NCI-H2196 (cell line): Measurements from ENCODE around the gene CTBP2.
A peak's percentile ranks its signal among the peaks of the same experiment; 100 is the strongest.

Experiments
- DNase-seq: peaks from one replicate; lab custom pipeline; 2025; ENCODE audit not compliant: unreplicated experiment; lab: John Stamatoyannopoulos, UW

Gene CTBP2

DNA sequence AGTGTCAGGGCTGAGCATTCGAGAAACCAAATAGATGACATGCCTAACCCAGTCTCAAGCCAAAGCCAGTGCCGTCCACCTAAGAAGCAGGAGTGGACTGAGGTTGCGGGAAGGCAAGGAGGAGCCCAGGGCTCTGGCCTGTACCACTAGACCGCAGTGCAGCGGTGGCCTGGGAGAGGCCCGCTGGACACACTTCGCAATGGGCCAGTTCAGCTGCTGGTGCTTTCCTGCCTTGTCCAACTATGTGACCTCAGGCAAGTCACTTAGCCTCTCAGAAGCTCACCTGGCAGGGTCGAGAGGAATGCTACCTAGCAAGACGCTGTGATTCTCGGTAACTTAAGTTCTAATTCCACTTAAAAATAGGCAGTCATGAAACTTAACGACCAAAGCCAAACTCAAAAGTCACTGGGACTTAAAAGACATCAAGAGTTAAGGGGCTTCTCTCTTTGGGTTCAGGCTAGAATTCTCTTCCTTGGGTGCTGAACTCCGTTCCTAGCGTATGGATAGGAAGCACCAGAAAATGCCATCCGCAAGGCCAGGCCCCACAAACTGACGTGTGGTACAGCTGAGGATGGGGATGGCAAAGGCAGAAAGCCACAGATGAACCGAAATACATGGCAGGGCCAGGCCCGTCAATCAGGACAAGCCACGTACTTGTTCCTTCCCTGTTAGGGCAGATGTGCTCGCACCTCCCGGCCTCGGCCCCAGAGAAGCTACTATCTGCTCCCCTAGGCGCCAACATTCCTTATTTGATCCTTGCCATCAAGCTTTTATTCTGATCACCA, 34.2 kb downstream of the CTBP2 start:
- DNase-seq: no peak

DNA sequence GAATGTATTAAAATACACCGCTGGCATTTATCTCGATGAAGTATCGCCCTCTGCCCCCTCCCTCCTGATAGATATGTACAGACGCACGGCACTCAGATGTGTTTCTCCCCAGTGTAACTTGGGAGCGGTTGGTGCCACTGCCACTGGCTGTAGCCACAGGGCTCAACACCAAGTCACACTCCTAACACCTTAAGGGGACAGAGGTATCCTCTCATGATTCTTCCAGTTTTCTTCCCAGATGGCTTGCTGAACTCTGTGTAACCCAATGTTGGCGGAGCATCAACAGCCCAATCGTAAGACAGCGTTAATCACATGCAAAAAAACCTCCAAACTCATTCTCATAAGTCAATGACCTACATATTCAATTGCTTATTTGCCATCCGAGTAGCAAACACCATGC, 35.5 kb downstream of the CTBP2 start:
- no peak for DNase-seq

DNA sequence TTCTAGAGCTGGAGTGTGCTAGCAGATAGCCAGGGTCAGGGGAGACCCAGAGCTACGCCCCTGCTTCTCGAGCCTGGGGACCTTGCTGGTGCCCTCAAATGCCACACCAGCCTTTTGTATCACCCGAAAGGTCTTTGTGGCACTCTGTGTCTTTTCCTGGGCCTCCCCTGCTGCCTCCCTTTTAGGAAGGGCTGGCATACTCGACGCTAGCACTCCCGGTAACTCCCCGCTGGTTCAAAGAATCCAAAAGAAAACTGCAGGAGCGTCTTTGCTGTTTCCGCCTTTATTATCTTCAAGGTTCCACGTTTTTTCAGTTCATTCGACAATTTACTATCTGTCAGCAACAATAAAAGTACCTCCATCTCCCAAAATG, 36.3 kb downstream of the CTBP2 start:
- no peak for DNase-seq

DNA sequence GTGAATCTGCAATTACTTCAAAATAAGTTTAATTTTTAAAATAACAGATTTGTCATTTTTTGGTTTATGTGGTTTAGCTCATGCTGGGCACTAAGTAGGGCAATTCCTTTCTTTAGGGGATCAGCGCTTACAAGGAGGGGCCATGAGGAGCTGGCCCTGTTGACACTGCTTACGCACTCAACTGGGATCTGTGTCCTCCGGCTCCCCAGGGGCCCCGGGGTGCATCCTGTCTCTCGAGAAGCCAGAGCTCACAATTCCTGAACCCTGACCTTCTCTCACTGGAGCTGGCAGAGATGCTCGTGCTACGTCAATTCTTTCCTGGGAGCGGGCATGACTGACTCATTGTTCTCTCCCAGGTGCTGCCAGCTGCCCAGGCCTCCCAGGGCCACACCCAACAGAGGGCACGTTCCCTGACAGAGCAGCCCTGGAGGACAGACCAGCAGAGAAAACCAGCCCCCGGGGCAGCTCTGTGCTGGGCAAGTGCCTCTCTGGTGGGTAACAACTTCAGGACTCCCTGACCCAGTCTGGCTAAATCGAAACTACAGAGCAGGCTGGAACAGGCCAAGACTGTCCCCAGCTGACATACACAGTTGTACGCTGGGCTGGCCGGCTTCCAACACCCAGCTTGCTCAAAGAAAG, 36.8 kb downstream of the CTBP2 start:
- peak; percentile 76 for DNase-seq

DNA sequence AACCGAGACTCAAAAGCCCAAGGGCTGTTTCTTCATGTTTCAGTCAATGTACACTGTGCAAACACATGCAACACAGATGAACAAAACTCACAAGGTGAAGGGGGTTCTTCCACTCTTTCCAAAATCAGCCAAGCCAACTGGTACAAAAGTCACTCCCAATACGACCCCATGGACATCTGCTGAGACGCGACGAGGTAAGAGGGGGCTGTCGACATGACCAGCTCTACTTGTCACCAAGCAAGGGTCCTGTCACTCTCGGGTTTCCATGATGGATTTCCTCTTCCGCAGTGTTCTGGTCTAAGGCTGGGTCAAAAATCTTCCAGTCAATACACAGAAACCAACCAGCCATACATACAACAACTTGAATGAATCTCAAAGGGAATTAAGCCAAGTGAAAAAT, 37.8 kb downstream of the CTBP2 start:
- DNase-seq: no peak

DNA sequence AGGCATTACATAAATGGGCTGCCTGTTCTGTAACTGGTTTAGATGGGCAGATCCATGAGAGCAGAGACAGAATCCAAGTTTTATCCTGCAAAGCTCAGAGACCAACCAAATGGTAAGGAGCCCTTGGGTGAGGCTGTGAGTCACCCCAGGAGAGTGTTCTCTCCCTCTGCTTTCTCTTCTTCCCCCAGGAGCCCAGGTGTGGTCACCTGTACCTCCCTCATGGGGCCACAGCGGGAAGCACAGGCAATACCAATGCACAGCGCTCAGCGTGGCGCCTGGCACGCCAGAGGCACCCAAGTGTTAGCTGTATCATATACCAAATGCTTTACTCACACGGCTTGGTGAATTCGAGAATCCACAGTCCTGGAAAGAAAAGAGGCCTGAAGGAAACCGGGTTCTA, 39.4 kb downstream of the CTBP2 start:
- no peak for DNase-seq

DNA sequence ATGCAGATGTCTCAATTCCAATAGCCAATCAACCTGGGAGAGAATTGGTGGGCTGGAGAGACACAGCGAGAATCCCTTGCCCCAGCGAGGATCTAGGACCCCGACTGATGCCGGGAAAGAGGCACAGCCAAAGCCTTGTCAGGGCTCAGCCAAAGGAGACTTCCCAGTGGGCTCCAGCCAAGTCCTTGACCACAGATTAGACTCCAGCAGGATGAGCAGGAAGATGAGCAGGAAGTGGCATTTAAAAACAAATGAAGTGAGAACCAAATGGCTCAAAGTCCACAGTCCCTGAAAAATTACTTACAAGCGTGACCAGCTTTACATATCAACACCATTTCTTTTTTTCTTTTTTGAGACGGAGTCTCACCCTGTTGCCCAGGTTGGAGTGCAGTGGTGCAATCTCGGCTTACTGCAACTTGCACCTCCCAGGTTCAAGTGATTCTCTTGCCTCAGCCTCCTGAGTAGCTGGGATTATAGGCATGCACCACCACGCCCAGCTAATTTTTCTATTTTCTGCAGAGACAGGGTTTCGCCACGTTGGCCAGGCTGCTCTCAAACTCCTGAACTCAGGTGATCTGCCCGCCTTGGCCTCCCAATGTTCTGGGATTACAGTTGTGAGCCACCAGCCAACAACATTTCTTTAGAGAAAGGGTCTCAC, 40.2 kb downstream of the CTBP2 start:
- DNase-seq: no peak

DNA sequence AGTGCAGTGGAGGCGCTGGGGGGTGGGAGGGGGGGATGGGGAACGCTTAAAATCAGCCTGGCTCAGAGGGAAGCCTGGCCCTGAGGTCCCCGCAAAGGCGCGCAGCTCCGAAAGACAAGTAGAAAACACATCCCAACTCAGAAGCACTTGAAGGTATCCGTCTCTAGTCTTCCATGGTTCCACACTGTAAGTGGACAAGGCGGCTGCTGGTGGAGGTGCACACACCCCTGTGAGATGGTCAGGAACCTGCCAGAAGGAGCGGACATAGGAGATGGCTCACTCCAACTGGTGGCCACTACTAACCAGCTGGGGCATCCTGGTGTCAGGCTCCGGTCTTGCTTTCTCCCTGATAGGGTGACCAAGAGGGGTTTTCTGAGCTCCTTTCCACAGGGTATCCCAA, 41.7 kb downstream of the CTBP2 start:
- DNase-seq: no peak

DNA sequence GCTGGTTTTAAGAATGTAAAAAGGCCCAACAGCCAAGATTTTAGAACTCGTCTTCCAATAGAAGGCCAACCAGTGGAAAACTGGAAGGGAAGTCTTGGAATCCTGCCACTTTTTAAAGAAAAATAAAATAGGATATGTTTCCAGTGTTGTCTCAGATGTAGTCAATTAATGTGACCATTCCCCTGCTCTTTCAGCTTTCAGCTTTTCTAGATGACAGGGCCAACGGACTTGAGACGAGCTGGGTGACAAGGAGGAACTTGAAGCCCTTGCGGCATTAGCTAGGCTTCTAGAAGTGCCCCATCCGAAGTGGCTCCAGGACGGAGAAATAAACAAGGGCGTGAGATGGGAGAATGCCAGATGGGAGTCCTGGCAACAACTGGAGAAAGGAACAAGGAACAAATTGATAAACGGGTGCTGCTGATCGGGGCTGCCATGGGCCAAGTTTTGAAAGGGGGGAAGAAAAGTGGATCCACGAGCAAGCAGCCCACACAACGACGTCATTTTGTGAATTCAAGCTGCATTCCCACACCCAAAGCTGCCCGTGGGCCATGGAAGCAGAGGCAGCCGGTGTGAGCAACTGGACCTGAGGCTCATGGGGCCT, 42.3 kb downstream of the CTBP2 start:
- DNase-seq: no peak

DNA sequence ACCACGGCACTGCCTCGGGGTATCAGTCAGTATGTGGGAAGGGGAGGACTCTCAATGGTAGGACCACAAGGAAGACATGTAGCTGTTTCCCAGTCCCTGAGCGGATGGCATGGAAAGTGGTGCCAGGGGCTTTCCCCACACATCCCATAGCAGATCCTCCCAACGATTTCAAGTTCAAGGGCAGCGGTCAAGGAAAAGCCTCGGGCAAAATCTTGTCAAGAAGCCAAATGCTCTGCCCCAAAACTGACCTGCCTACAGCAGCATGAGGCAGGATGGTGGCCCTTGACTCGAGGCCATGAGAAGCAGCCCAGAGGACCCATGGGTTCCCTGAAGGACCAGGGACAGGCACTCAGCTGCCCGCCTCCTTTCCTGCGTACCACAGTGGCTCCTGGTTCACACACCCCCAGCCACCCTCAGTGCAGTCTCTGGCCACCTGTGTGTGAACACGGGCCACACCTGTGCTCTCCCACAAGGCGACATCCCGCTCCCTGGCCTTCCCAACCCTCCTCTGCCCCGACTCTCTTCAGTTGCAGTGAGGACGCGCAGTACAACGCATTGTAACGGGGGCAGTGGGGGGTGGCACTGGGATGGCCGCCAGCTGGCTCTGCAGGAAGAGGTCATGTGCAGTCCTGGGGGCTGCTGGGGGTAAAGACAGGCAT, 43.6 kb downstream of the CTBP2 start:
- no peak for DNase-seq

DNA sequence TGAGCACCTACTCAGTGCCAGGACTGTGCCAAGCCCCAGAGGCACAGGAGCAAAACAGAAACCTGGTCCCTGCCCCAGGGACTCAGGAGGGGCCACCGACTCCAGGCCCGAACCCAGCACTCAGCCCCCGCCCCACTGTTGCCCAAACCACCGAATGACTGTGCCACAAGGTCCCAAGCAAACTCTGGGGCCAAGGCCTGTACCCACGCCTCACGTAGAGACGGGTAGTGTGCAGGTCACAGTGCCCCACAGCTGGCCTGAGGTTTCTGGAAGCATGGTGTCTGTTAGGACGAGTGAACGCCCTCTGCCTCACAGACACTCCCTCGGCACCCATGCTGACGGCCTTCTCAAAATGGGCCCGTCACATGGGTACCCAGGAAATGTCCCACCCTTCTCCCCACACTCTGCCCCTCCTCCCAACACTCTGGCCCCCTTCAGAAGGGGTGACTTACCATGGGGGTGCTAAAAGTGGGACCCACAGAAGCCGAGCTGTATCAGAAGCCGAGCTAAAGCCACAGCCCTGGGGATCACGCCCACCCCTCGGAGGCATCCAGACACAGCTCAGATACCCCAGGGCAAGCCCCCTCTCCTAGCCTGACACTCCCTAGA, 44.2 kb downstream of the CTBP2 start:
- no peak for DNase-seq

DNA sequence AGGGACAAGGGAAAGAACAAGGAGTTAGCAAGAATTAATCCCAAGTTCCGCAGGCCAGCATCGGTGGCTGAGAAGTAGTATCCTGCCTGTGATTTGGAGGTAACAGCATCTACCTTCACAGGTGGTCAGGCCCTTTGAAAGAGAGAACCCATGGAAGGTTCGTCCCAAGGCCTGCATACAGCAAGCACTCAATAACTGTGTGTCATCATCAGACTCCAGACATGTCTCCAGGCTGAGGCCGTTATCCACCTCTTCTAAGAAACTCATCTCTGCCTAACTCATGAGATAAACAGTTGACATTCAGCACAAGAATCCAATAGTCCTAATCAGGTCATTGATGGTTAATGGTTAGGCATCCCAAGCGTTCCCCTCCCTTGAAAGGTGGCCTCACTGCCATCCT, 45.0 kb downstream of the CTBP2 start:
- no peak for DNase-seq

DNA sequence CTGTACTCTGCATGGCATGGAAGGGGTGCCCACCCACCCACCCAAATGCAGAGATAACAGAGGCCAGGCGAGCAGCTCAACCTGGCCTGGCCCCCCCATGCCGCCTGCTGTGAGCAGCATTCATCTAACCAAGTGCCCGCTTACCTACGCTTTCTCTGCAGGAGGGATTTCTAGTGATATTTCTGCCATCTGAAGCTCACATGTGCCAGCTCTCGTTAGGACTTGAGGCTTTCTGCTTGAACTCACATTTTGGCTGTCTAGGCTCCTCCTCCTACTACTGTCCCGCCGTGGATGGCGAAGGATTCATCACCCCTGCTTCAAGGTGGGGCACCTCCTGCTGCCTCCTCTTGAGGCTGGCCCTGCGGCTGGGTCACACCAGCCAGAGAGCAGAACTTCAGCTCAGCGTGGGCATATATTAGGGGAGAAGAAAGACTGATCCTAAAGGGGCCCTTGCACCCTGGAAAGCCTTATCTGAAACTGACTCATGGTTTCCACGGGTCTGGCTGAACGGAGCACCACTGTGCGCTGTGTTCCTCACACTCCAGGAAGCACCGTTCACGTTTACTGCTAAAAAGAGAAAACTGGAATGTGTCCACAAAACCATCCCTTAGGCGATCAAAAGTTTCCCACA, 45.5 kb downstream of the CTBP2 start:
- no peak for DNase-seq

DNA sequence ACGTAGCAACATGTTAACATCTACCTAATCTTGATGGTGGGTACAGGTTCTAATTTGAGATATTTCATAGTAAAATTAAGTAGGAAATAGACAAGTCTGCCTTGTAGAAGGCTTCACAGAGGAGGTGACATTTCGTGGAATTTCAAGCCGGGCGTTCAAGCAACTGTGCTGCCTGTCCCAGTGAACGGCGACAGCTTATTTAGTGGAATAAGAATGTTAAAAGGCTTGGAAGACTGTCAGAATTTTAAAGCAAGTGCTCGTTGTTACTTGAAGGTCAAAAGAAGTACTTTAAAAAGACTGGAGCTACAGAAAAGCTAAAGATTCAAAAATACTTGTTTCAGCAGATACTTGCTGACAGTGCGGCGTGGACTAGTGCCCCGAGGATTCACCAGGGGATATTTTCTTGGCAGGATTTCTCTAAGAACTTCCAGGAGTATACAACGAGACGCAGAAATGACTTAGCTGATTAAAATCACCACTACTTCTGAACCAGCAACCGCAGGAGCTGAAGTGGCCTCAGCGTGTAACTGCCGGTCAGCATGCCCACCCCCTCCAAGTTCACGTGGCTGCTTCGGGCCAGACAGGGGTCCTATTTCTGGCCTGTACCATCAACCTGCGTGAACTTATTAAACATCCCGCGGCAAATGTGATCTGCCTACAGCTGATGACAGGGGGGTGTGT, 46.5 kb downstream of the CTBP2 start:
- DNase-seq: no peak

DNA sequence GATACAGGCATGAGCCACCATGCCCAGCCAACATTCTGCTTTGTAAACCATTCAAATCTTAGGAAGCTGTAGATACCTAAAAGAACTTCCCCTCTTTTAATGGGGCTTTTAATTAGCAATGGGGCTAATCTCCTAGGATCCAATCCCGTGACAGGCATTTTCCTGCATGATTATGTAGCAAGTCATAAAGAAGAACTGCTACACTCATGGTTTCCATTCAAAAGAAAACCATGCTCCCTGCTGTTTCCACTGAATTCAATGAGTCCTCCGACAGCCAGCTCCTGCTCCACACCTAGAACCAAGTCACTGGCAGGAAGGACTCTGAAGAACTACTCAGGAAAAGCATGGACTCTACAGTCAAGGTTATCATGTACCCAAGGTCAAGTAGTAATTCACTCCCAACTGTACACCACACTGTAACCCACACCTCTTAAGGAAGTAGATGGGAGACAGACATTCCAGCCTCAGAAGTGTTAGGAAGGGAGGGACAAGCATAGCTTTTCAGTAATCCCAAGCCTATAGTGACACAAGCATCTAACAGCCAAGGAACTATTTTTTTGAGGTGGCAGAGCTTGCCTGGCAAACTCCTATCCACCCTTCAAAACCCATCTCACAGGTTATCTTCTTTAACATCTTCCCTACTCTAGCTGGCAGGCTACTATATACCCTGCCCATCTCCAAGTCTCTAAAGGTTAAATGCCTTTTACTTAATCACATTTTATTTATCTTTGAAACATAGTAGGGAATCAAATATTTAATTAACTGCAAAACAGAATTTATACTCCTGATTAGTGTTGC, 47.5 kb downstream of the CTBP2 start:
- no peak for DNase-seq

DNA sequence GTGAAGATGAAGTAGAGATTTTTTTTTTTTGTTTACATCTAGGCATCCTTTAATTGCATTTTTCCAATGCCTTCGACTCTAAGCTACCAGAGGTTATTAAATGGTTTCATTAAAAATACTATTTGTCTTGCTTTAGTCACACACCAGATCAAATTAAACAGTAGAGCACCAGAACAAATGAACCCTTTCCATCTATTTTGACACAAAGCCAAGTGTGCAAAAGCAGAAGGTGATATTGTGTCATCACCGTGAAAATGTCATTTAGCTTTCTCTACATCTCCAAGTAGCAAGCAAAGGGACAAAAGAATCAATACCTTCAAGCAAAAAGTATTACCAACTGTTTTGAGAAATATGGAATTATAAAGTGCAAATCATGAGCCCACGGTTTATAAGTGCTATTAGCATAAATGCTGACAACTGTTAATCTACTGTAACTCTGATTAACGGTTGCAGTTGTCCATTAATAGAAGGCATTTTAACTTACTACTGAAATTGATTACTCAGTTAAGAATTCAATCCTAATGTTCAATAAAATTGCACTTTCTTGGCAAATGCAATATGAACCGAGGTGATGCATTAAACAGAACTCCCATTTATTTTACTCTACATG, 49.1 kb downstream of the CTBP2 start:
- no peak for DNase-seq

DNA sequence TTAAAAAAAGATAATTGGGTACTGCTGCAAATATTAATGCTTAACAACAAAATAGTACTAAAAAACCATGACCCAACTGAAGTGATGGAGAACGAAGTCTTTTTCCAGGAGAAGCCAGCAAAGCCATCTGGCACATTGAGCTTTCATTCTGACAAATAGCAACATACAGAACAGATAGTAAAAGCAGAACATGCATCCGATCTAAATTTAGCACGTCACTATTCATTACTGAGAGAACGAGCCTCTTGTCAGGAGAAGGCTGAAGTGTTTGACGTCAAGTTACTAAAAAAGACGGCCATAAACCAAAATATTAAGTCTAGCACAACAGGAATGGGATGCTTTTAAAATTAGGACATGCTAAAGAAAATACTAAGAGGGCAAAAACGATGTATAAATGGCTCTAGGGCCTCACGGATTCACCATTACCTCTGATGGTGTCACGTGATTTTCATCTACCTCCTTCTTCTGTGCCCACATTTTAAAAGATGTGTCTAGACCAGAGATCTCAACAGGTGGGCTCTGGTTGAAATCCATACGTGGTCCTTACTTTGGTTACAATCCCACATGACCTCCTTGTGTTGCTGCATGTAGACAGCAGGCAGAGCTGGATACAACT, 52.3 kb downstream of the CTBP2 start:
- no peak for DNase-seq

DNA sequence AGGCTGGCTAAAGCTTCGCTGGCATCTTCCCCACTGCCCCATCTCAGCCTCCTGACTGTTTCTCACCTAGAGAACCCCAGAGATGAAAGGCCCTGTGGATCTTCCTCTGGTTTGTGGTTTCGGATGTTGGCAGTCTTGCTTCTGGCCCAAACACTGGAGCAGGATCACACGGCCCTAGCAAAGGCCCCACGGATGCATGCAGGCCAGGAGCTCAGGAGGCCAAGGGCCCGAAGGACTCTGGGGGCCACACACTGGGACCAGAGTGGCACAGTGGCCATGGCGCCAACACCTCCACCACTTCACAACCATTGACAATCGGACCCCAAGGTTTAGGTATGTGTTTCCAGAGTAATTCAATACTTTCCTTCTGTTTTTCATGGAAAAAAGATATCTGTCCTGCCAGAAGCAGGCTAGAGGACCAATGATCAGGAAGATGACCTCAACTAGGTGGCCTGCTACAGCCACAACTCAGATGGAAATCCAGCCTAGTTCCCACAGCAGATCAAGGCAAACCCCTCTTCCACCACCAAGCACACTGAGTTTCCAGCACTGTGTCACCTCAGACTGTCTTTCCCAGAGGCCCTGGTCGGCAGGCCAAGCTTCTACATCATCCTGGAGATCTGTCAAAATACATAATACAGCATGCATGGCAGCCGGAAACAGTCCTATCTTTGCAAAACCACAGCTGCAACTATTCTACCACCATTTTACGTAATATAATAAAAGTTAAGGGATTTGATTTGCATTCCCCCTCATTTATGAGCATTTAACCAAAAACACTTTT, 53.0 kb downstream of the CTBP2 start:
- no peak for DNase-seq
